ENCODE data around the gene KASH5. TPM values are rescaled to one million over a fixed set of nuclear protein-coding genes. Genes with fewer than 3 reads are reported as not detected.
A peak's percentile ranks its signal among the peaks of the same experiment; 100 is the strongest.

The KASH5 gene
- total and polyA plus RNA-seq, 2 donors, result 0.09 TPM

DNA sequence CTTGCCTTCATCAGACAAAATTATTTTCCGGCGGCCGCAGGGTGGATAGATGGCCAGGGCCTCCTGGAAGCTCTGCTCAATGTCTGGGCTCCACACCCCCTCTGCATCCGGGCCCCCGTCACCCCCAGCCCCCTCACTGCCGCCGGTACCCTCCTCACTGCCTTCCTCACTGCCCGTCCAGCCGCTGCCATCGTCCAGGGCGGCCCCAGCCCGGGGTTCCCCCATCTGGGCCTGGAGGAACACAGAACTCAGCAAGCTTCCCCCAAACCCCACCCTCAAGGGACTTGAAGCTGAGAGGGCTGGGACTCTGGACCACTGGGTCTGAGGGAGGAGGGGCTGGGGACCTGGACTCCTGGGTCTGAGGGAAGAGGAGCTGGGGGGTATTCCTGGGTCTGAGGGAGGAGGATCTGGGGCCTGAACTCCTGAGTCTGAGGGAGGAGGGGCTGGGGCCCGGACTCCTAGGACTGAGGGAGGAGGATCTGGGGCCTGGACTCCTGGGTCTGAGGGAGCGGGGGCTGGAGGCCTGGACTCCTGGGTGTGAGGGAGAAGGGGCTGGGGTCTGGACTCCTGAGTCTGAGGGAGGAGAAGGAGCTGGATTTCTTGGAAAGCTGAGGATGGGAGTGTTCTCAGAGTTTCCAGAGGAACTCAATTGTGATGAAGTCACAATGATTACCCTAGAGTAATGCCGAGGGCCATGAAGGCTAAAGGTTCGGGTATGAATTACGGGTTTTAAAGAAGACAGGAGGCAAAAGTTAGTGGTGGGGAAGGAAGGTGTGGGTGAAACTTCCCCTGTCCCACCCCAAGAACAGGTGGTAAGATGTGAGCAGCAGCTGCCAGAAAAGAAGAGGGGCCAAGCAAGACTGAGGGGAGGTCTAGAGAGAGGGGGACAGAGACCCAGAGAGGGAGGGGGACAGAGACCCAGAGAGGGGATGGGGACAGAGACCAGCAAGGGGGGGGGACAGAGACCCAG is 27.9 kb upstream of the KASH5 start:
- no peak for DNase-seq (ENCODE audit: low read depth in 6 of 9, low spot score in 9 of 9)
- Histone ChIP-seq H3K36me3 (ENCODE audit: control insufficient read depth in 2 of 2, insufficient read depth in 2 of 2, low read length in 1 of 2) (no peaks in the 10 kb centered on the region), H3K4me1 (ENCODE audit: control insufficient read depth in 2 of 2, insufficient read depth in 2 of 2, low read length in 2 of 2) (peaks cover 0 to 23% of the 10 kb centered on the region in 2 donors), H3K4me3 (ENCODE audit: low read length in 2 of 2) (no peak overlapping the region), H3K9me3 (ENCODE audit: control insufficient read depth in 2 of 2, insufficient read depth in 1 of 2, low read length in 1 of 2) (peaks cover 4 to 8% of the 10 kb centered on the region in 2 donors), H3K27me3 (ENCODE audit: control insufficient read depth in 2 of 2, insufficient read depth in 1 of 2, low read length in 1 of 2) (peaks cover 41 to 90% of the 10 kb centered on the region in 2 donors), H3K27ac (ENCODE audit: low read depth in 1 of 2, low read length in 1 of 2) (no peak overlapping the region)
- WGBS, result 80% methylated on average over 17 of the region's 17 CpGs

DNA sequence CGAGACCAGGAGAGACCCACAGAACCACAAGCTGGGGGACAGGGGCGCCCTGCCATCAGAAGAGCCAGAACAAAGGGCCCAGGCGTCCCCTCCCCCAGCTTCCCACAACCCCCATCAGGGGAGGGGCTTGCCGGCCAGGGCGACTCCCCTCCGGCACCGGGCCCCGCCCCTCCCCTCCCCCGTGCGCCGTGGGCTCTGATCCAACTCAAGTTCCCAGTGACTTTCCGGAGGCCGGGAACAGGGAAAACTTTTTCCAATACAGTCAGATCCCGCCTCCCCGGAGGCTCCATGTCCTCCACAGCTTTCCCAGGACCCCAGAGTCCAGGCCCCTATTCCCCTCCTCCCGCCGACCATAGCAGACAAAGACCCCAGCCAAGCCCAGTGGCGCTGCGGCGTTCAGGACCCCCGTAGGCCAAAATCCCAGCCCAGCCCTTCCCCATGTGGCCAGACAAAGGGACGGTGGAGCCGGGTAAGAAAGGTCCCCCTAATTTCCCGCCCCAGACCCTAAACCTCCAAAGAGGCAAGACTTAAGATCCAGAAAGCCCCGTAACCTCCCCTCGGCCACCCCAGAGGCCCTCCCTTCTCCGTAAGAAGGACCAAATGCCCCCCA is 26.5 kb upstream of the KASH5 start:
- no peak for DNase-seq (ENCODE audit: low read depth in 6 of 9, low spot score in 9 of 9)
- Histone ChIP-seq H3K27ac (ENCODE audit: low read depth in 1 of 2, low read length in 1 of 2) (peak overlapping the region; percentile 25 to 74), H3K4me3 (ENCODE audit: low read length in 2 of 2) (peak overlapping the region; percentile 19 to 33), H3K27me3 (ENCODE audit: control insufficient read depth in 2 of 2, insufficient read depth in 1 of 2, low read length in 1 of 2) (peaks cover 41 to 86% of the 10 kb centered on the region in 2 donors), H3K36me3 (ENCODE audit: control insufficient read depth in 2 of 2, insufficient read depth in 2 of 2, low read length in 1 of 2) (no peaks in the 10 kb centered on the region), H3K9me3 (ENCODE audit: control insufficient read depth in 2 of 2, insufficient read depth in 1 of 2, low read length in 1 of 2) (peaks cover 4 to 8% of the 10 kb centered on the region in 2 donors), H3K4me1 (ENCODE audit: control insufficient read depth in 2 of 2, insufficient read depth in 2 of 2, low read length in 2 of 2) (peaks cover 0 to 19% of the 10 kb centered on the region in 2 donors)
- WGBS, result 13% methylated on average over 27 of the region's 27 CpGs

DNA sequence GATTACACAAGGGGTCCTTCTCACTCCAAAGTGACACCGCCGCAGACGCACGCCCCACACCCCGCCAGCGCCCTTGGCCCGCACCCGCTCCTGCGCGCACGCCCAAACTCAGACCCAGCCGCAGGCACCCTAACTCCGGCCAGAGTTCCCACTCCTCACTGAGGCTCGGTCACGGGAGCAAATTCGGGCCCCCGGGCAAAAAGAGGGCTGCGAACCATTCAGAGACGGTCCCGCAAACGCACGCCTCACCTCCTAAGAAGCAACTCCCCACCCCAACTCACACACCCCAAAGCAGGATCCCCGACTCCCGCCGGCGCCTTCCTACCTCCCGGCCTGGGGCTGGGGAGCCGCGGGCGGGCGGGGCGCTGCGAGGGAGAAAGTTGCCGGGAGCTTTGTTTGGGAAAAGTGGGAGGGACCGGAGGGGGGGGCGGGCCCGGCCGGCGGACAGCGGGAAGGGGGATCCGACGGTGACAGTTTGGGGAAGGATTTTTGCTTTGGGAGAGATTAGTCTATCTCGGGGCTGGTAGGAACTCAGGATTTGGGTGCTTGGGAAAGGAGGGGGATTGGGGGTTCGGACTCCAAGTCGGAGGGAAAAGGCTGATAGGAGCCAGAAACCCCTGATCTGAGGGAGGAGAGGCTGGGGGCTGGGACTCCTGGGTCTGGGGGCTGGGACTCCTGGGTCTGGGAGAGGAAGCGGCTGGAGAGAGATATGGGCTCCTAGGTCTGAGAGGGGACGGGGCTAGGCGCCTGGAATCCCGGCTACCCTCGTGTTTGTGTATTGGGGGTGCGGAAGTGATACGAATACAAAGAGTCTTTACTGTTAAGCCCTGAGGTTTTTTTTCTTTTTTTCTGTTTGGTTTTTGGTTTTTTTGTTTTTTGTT is 25.8 kb upstream of the KASH5 start, which contains the start of gene TEAD2:
Gene TEAD2 (minus strand): TSS at position 369 of the 881 bp plus-strand sequence. CDS start 2,341 bp downstream, outside the sequence.
- Histone ChIP-seq H3K27me3 (ENCODE audit: control insufficient read depth in 2 of 2, insufficient read depth in 1 of 2, low read length in 1 of 2) (peaks cover 41 to 83% of the 10 kb centered on the region in 2 donors), H3K4me3 (ENCODE audit: low read length in 2 of 2) (peak within 1 kb of the TSS; percentile 24 to 33), H3K36me3 (ENCODE audit: control insufficient read depth in 2 of 2, insufficient read depth in 2 of 2, low read length in 1 of 2) (no peaks in the 10 kb centered on the region), H3K27ac (ENCODE audit: low read depth in 1 of 2, low read length in 1 of 2) (peak within 1 kb of the TSS; percentile 25 to 74), H3K9me3 (ENCODE audit: control insufficient read depth in 2 of 2, insufficient read depth in 1 of 2, low read length in 1 of 2) (peaks cover 4 to 8% of the 10 kb centered on the region in 2 donors), H3K4me1 (ENCODE audit: control insufficient read depth in 2 of 2, insufficient read depth in 2 of 2, low read length in 2 of 2) (peaks cover 0 to 19% of the 10 kb centered on the region in 2 donors)
- WGBS, result 3% methylated on average over 52 of the region's 52 CpGs
- DNase-seq (ENCODE audit: low read depth in 6 of 9, low spot score in 9 of 9), result no peak

DNA sequence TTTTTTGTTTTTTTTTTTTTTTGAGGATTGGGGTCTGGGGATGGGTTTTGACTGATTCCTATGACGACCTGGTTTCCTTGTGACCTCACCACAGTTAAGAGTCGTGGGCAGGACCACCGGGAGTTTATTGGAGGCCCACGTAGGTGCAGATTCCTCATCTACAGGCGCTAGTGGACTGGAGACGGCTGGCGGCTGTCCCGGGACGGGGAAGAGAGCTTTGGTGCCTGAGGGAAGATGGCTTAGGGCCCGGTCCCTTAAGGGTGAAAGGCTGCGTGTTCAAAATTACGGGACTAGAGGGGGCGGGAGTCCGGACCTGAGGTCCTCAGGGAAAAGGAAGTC is 25.2 kb upstream of the KASH5 start:
- H3K36me3 ChIP-seq (ENCODE audit: control insufficient read depth in 2 of 2, insufficient read depth in 2 of 2, low read length in 1 of 2), result no peaks in the 10 kb centered on the region
- DNase-seq (ENCODE audit: low read depth in 6 of 9, low spot score in 9 of 9), result no peak
- peak overlapping the region in 1 of 2 donors; percentile 33 for H3K27ac ChIP-seq (ENCODE audit: low read depth in 1 of 2, low read length in 1 of 2)
- H3K4me1 ChIP-seq (ENCODE audit: control insufficient read depth in 2 of 2, insufficient read depth in 2 of 2, low read length in 2 of 2), result peaks cover 0 to 19% of the 10 kb centered on the region in 2 donors
- peaks cover 4 to 8% of the 10 kb centered on the region in 2 donors for H3K9me3 ChIP-seq (ENCODE audit: control insufficient read depth in 2 of 2, insufficient read depth in 1 of 2, low read length in 1 of 2)
- H3K4me3 ChIP-seq (ENCODE audit: low read length in 2 of 2), result no peak overlapping the region
- 2% methylated on average over 14 of the region's 14 CpGs for WGBS
- peaks cover 41 to 82% of the 10 kb centered on the region in 2 donors for H3K27me3 ChIP-seq (ENCODE audit: control insufficient read depth in 2 of 2, insufficient read depth in 1 of 2, low read length in 1 of 2)

DNA sequence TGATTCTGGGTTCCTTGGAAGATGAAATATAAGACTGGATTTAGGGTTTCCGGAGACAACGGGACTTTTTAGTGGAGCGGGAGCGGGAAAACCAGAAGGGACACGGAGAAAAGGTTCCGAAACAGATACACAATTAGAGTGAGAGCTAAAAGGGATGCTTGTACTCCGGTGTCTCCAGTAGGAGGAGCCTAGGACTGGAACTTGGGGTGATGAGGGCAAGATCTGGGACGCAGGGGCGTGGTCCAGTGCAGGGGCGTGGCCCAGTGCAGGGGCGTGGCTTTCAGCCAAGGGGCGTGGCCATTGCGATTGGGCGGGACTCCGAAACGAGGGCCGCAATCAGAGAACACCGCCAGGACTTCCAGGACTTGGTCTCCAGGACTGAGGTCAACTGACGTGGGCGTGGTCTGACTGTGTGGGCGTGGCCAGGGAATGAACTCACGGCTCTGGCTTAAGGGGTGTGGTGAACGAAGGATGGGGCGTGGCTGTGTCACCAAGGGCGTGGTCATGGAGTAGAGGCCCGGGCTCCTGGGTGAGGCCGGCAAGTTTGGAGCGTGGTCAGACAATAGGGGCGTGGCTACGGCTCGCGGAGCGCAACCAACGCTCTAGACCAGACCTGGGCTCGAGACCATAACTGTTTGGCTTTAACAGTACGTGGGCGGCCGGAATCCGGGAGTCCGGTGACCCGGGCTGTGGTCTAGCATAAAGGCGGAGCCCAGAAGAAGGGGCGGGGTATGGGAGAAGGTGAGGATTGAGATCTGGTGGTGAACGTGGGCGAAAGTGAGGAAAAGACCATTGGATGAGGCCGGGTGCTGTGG is 24.6 kb upstream of the KASH5 start, which contains the start of gene DKKL1:
Gene DKKL1 (plus strand): TSS at position 610 of the 815 bp plus-strand sequence. CDS start 122 bp downstream, at position 732.
- peaks cover 41 to 80% of the 10 kb centered on the region in 2 donors for H3K27me3 ChIP-seq (ENCODE audit: control insufficient read depth in 2 of 2, insufficient read depth in 1 of 2, low read length in 1 of 2)
- DNase-seq (ENCODE audit: low read depth in 6 of 9, low spot score in 9 of 9), result peak in 3 of 9 donors; percentile 17 to 36 (median 24)
- peaks cover 4 to 8% of the 10 kb centered on the region in 2 donors for H3K9me3 ChIP-seq (ENCODE audit: control insufficient read depth in 2 of 2, insufficient read depth in 1 of 2, low read length in 1 of 2)
- no peak within 1 kb of the TSS for H3K4me3 ChIP-seq (ENCODE audit: low read length in 2 of 2)
- peaks cover 0 to 19% of the 10 kb centered on the region in 2 donors for H3K4me1 ChIP-seq (ENCODE audit: control insufficient read depth in 2 of 2, insufficient read depth in 2 of 2, low read length in 2 of 2)
- H3K27ac ChIP-seq (ENCODE audit: low read depth in 1 of 2, low read length in 1 of 2), result peak within 1 kb of the TSS in 1 of 2 donors; percentile 33
- WGBS, result 5% methylated on average over 46 of the region's 46 CpGs
- H3K36me3 ChIP-seq (ENCODE audit: control insufficient read depth in 2 of 2, insufficient read depth in 2 of 2, low read length in 1 of 2), result no peaks in the 10 kb centered on the region

DNA sequence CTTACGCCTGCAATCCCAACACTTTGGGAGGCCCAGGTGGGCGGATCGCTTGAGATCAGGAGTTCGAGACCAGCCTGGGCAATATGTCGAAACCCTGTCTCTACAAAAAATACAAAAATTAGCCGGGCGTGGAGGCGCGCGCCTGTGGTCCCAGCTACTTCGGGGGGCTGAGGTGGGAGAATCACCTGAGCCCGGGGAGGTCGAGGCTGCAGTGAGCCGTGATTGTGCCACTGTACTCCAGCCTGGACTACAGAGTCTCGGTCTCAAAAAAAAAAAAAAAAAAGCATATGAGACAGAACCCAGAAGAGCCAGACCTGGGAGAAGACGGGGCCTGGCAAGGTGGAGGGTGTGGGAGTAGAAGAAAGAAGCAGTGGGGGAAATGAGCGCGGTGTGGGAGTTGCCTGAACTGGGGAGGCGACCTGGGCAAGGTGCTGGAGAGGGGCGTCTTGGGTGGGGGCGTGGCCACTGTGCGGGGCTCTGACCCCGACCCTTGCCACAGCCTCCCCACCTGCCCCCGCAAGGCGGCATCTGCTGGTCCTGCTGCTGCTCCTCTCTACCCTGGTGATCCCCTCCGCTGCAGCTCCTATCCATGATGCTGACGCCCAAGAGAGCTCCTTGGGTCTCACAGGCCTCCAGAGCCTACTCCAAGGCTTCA is 23.8 kb upstream of the KASH5 start:
- peaks cover 0 to 19% of the 10 kb centered on the region in 2 donors for H3K4me1 ChIP-seq (ENCODE audit: control insufficient read depth in 2 of 2, insufficient read depth in 2 of 2, low read length in 2 of 2)
- WGBS, result 71% methylated on average over 27 of the region's 27 CpGs

DNA sequence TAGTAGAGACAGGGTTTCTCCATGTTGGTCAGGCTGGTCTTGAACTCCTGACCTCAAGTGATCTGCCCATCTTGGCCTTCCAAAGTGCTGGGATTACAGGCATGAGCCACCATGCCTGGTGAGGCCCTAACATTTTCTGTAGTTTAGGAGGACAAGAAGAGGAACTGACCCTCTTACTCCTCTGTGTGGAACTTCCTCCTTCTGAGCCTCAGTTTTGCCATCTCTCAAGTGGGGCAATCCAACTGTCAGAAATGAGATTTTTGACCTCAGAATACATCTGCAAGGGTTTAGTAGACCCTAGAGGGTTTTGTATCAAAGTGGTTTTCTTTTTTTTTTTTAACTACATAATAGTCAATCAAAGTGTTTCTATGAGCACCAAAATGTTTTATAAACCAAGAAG is 21.9 kb upstream of the KASH5 start:
- Histone ChIP-seq H3K27ac (ENCODE audit: low read depth in 1 of 2, low read length in 1 of 2) (no peak overlapping the region), H3K27me3 (ENCODE audit: control insufficient read depth in 2 of 2, insufficient read depth in 1 of 2, low read length in 1 of 2) (peaks cover 34 to 60% of the 10 kb centered on the region in 2 donors), H3K36me3 (ENCODE audit: control insufficient read depth in 2 of 2, insufficient read depth in 2 of 2, low read length in 1 of 2) (no peaks in the 10 kb centered on the region), H3K4me1 (ENCODE audit: control insufficient read depth in 2 of 2, insufficient read depth in 2 of 2, low read length in 2 of 2) (peaks cover 0 to 19% of the 10 kb centered on the region in 2 donors), H3K4me3 (ENCODE audit: low read length in 2 of 2) (no peak overlapping the region), H3K9me3 (ENCODE audit: control insufficient read depth in 2 of 2, insufficient read depth in 1 of 2, low read length in 1 of 2) (peaks cover 8 to 20% of the 10 kb centered on the region in 2 donors)
- DNase-seq (ENCODE audit: low read depth in 6 of 9, low spot score in 9 of 9), result no peak

More for the DNA sequence above, 23.8 kb upstream of the KASH5 start:
- H3K4me3 ChIP-seq (ENCODE audit: low read length in 2 of 2), result no peak overlapping the region
- H3K9me3 ChIP-seq (ENCODE audit: control insufficient read depth in 2 of 2, insufficient read depth in 1 of 2, low read length in 1 of 2), result peaks cover 4 to 9% of the 10 kb centered on the region in 2 donors
- H3K27me3 ChIP-seq (ENCODE audit: control insufficient read depth in 2 of 2, insufficient read depth in 1 of 2, low read length in 1 of 2), result peaks cover 41 to 76% of the 10 kb centered on the region in 2 donors
- DNase-seq (ENCODE audit: low read depth in 6 of 9, low spot score in 9 of 9), result no peak
- no peaks in the 10 kb centered on the region for H3K36me3 ChIP-seq (ENCODE audit: control insufficient read depth in 2 of 2, insufficient read depth in 2 of 2, low read length in 1 of 2)
- no peak overlapping the region for H3K27ac ChIP-seq (ENCODE audit: low read depth in 1 of 2, low read length in 1 of 2)
